ENCODE data around the gene MAGEB2. TPM values are rescaled to one million over a fixed set of nuclear protein-coding genes. Genes with fewer than 3 reads are reported as not detected.

The MAGEB2 gene
- under 1 TPM in 1 of 7 donors, not detected in 6; 0.15 TPM for total RNA-seq
- under 1 TPM in 1 of 2 donors, not detected in 1; 0.27 TPM for polyA plus RNA-seq
- long read RNA-seq, donor 1 = 0 reads
- long read RNA-seq, donor 2, transcript MAGEB2-201 (2 exons, 1,610 nt) = major isoform, 10 of 55 reads
- long read RNA-seq, donor 2, partial matches to known transcripts = 45 of 55 reads
- long read RNA-seq, donor 2, other reads (novel, unspliced or antisense) = 0 of 55 reads
- long read RNA-seq, donor 3 = 0 reads

GRCh38 chrX:30215357-30215843 is at the start of gene MAGEB2:
TSS of gene MAGEB2 (plus strand) at chrX:30215563. CDS start at chrX:30218581, 3,018 bp downstream.
- intact Hi-C loops (cut with DNase I) = no loop called here
- WGBS, 3 donors = 81 to 90% (median 82%) methylated on average over 29 of the region's 29 CpGs
- Histone ChIP-seq H3K4me1 (ENCODE audit: insufficient read depth) (no peaks in the 10 kb centered on the region), H3K27me3 (no peaks in the 10 kb centered on the region), H3K4me3 (no peak within 1 kb of the TSS), H3K27ac (no peak within 1 kb of the TSS), H3K36me3 (no peaks in the 10 kb centered on the region), H3K9me3 (no peaks in the 10 kb centered on the region)
- DNase-seq = no peak
- TF ChIP-seq, protein P1, sequence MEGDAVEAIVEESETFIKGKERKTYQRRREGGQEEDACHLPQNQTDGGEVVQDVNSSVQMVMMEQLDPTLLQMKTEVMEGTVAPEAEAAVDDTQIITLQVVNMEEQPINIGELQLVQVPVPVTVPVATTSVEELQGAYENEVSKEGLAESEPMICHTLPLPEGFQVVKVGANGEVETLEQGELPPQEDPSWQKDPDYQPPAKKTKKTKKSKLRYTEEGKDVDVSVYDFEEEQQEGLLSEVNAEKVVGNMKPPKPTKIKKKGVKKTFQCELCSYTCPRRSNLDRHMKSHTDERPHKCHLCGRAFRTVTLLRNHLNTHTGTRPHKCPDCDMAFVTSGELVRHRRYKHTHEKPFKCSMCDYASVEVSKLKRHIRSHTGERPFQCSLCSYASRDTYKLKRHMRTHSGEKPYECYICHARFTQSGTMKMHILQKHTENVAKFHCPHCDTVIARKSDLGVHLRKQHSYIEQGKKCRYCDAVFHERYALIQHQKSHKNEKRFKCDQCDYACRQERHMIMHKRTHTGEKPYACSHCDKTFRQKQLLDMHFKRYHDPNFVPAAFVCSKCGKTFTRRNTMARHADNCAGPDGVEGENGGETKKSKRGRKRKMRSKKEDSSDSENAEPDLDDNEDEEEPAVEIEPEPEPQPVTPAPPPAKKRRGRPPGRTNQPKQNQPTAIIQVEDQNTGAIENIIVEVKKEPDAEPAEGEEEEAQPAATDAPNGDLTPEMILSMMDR (IDR thresholded peaks at IDR 0.05) = no peak
- TF ChIP-seq EP300 (IDR thresholded peaks at IDR 0.05) = no peak
- no peak for TF ChIP-seq POLR2A (IDR thresholded peaks at IDR 0.05)

- H3K4me3 ChIP-seq = no peak overlapping the region
- DNase-seq = no peak
- 39 to 48% (median 44%) methylated on average over 2 of the region's 2 CpGs for WGBS, 3 donors
- no peak overlapping the region for H3K27ac ChIP-seq
- H3K9me3 ChIP-seq = no peaks in the 10 kb centered on the region
- H3K36me3 ChIP-seq = no peaks in the 10 kb centered on the region
- H3K27me3 ChIP-seq = no peaks in the 10 kb centered on the region
- intact Hi-C loops (cut with DNase I) = no loop called here
- H3K4me1 ChIP-seq (ENCODE audit: insufficient read depth) = no peaks in the 10 kb centered on the region
- TF ChIP-seq POLR2A (IDR thresholded peaks at IDR 0.05) (no peak), EP300 (IDR thresholded peaks at IDR 0.05) (no peak)
- TF ChIP-seq, protein P1 (IDR thresholded peaks at IDR 0.05) = no peak
Observed at GRCh38 chrX:30170900-30171299, 44.5 kb upstream of the MAGEB2 start.

DNA sequence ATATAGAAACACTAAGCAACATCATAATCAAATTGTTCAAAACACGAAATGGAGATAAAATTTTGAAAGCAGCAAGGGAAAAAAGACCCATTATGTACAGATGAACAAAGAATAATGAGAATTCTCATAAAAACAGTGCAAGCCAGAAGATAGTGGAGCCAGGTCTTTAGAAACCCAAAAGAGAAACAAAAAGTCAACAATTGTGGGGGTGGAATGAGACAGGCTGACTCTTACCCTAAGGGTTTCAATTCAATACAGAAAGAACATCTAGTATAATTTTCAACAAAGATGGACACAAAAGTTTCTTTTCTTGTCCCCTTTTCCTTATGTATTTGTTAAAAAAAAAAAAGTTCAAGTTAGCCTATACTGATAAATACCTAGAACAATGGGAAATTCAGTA is 34.0 kb upstream of the MAGEB2 start:
- TF ChIP-seq, protein P1 (IDR thresholded peaks at IDR 0.05) = no peak
- TF ChIP-seq EP300 (IDR thresholded peaks at IDR 0.05) = no peak
- TF ChIP-seq POLR2A (IDR thresholded peaks at IDR 0.05) = no peak
- no peaks in the 10 kb centered on the region for H3K27me3 ChIP-seq
- H3K27ac ChIP-seq = no peak overlapping the region
- H3K4me3 ChIP-seq = no peak overlapping the region
- no peak for DNase-seq
- 8 to 22% (median 19%) methylated on average over 1 of the region's 1 CpG for WGBS, 3 donors
- H3K4me1 ChIP-seq (ENCODE audit: insufficient read depth) = no peaks in the 10 kb centered on the region
- H3K9me3 ChIP-seq = no peaks in the 10 kb centered on the region
- intact Hi-C loops (cut with DNase I) = no loop called here
- no peaks in the 10 kb centered on the region for H3K36me3 ChIP-seq

- DNase-seq = no peak
- Histone ChIP-seq H3K4me3 (no peak overlapping the region), H3K4me1 (ENCODE audit: insufficient read depth) (no peaks in the 10 kb centered on the region), H3K27ac (no peak overlapping the region), H3K9me3 (no peaks in the 10 kb centered on the region), H3K27me3 (no peaks in the 10 kb centered on the region), H3K36me3 (no peaks in the 10 kb centered on the region)
- WGBS, 3 donors = 40 to 50% (median 48%) methylated on average over 3 of the region's 3 CpGs
- intact Hi-C loops (cut with DNase I) = no loop called here
- TF ChIP-seq, protein P1 (IDR thresholded peaks at IDR 0.05) = no peak
- TF ChIP-seq EP300 (IDR thresholded peaks at IDR 0.05) (no peak), POLR2A (IDR thresholded peaks at IDR 0.05) (no peak)
Observed at GRCh38 chrX:30183554-30183953, 31.8 kb upstream of the MAGEB2 start.
